Keratinocyte (primary cell): ENCODE data around the gene MFSD2A. TPM values are rescaled to one million over a fixed set of nuclear protein-coding genes. Genes with fewer than 3 reads are reported as not detected.

Experiments used
- DNase-seq: peaks from one replicate; pipeline ENCODE4 v3.0.0-alpha.2; 2011; ENCODE audit warnings: low read depth, missing footprints, low spot score
- FAIRE-seq: peaks from 2 replicates; lab custom pipeline; 2011; peaks lifted over from hg19 to GRCh38; lab: Jason Lieb, UNC
- H2AFZ ChIP-seq: 2 replicates; pipeline ENCODE4 v1.6.0; 2012; ENCODE audit warnings: low read length, control low read depth, inconsistent platforms; ENCODE audit not compliant: control insufficient read depth
- H3K27ac ChIP-seq: 2 replicates; pipeline ENCODE4 v1.5.1; 2011; ENCODE audit warnings: low read length; ENCODE audit not compliant: control insufficient read depth, insufficient read depth
- H3K27me3 ChIP-seq: 3 replicates; pipeline ENCODE4 v1.6.0; 2011; ENCODE audit warnings: low read length; ENCODE audit not compliant: control insufficient read depth, insufficient read depth; ENCODE audit errors: extremely low read depth
- H3K36me3 ChIP-seq, 2 experiments: 2 replicates in 1 of 2; 3 replicates in 1 of 2; pipeline ENCODE4 v1.5.1; 2011; ENCODE audit warnings: low read length in 2 of 2, mild to moderate bottlenecking in 1 of 2; ENCODE audit not compliant: control insufficient read depth in 2 of 2, insufficient read depth in 2 of 2; ENCODE audit errors: extremely low read depth in 1 of 2
- H3K4me1 ChIP-seq: 3 replicates; pipeline ENCODE4 v1.5.1; 2011; ENCODE audit warnings: low read length; ENCODE audit not compliant: control insufficient read depth, insufficient read depth; ENCODE audit errors: extremely low read depth
- H3K4me2 ChIP-seq: 3 replicates; pipeline ENCODE4 v1.6.0; 2011; ENCODE audit warnings: low read depth, low read length; ENCODE audit not compliant: control insufficient read depth, insufficient read depth; ENCODE audit errors: extremely low read depth
- H3K4me3 ChIP-seq, 3 experiments: fragments of 200-600 bp in 1 of 3; sonication (generic) in 1 of 3; 2 replicates in 2 of 3; 3 replicates in 1 of 3; pipeline ENCODE4 v1.5.1; 2011 to 2016; ENCODE audit warnings: low read length in 3 of 3, mild to moderate bottlenecking in 3 of 3, control low read depth in 2 of 3, inconsistent platforms in 1 of 3, low read depth in 1 of 3, mixed read lengths in 1 of 3, mixed run types in 1 of 3, moderate library complexity in 1 of 3; ENCODE audit not compliant: control insufficient read depth in 2 of 3, insufficient read depth in 2 of 3; ENCODE audit errors: extremely low read depth in 1 of 3
- H3K79me2 ChIP-seq: 2 replicates; pipeline ENCODE4 v1.6.0; 2012; ENCODE audit warnings: low read length; ENCODE audit not compliant: control insufficient read depth, insufficient read depth
- H3K9ac ChIP-seq: 3 replicates; pipeline ENCODE4 v1.6.0; 2011; ENCODE audit warnings: low read length; ENCODE audit not compliant: control insufficient read depth, insufficient read depth; ENCODE audit errors: extremely low read depth
- H3K9me1 ChIP-seq: 3 replicates; pipeline ENCODE4 v1.6.0; 2011; ENCODE audit warnings: low read length; ENCODE audit not compliant: control insufficient read depth, insufficient read depth; ENCODE audit errors: extremely low read depth
- H3K9me3 ChIP-seq: 2 replicates; pipeline ENCODE4 v1.5.1; 2012; ENCODE audit warnings: low read depth, low read length; ENCODE audit not compliant: control insufficient read depth
- H4K20me1 ChIP-seq: 3 replicates; pipeline ENCODE4 v1.6.0; 2011; ENCODE audit warnings: low read length; ENCODE audit not compliant: control insufficient read depth, insufficient read depth; ENCODE audit errors: extremely low read depth
- CTCF ChIP-seq, 3 experiments: IDR thresholded peaks in 1 of 3; conservative IDR thresholded peaks in 1 of 3; optimal IDR thresholded peaks in 1 of 3; 2 replicates in 2 of 3; 3 replicates in 1 of 3; pipeline versions ENCODE3 to v1.5.1; 2011; ENCODE audit warnings: low read length in 3 of 3, mild to moderate bottlenecking in 3 of 3, moderate library complexity in 2 of 3, control low read depth in 1 of 3, inconsistent platforms in 1 of 3; ENCODE audit not compliant: insufficient read depth in 2 of 3; ENCODE audit errors: extremely low read depth in 1 of 3
- EZH2 ChIP-seq: IDR thresholded peaks from one replicate; pipeline ENCODE4 v1.6.1; 2012; ENCODE audit warnings: inconsistent platforms, mild to moderate bottlenecking, low read length, moderate library complexity
- dilution Hi-C: fragments of 300-500 bp; cut with MboI; formaldehyde crosslinking; loops from one replicate; pipeline ENCODE4 v1.7.0; 2020; ENCODE audit warnings: low sequenced_read_pairs; ENCODE audit not compliant: extremely low pct_ligation_motif_present
- polyA plus RNA-seq, 5 experiments: library from polyadenylated mRNA; depleted of rRNA in 3 of 5; stranded (reverse) in 3 of 5; stranded (forward) in 1 of 5; unstranded in 1 of 5; fragments of >200 nt; gene quantifications; 1 replicate in 1 of 5; 2 replicates in 3 of 5; 3 replicates in 1 of 5; pipeline versions ENCODE4 v1.2.1 to v1.2.3, GENCODE V29; 2011 to 2012; ENCODE audit warnings: missing spikeins in 2 of 5, low read depth in 1 of 5, low replicate concordance in 1 of 5

The MFSD2A gene
- polyA plus RNA-seq, 1 donor (not counting 4 experiments of a cell fraction or from before 2014, with no cell fraction given) = 50.1 TPM

GRCh38 chr1:40014253-40014706 lies 59.3 kb downstream of the MFSD2A start:
- H3K4me2 ChIP-seq = no peak overlapping the region
- no peaks in the 10 kb centered on the region for H3K36me3 ChIP-seq
- peak overlapping the region; percentile 94 for H3K27ac ChIP-seq
- FAIRE-seq (no peak), DNase-seq (no peak)
- no peak overlapping the region for H2AFZ ChIP-seq
- no peak for TF ChIP-seq CTCF (optimal IDR thresholded peaks at IDR 0.05 in 1 of 3, IDR thresholded peaks at IDR 0.05 in 1 of 3, conservative IDR thresholded peaks at IDR 0.05 in 1 of 3; ENCODE audit: extremely low read depth in 1 of 3, insufficient read depth in 2 of 3, low read length in 3 of 3)
- no peak for TF ChIP-seq EZH2
- no peaks in the 10 kb centered on the region for H4K20me1 ChIP-seq
- no peak overlapping the region for H3K4me3 ChIP-seq
- dilution Hi-C loops = no loop called here
- H3K9me3 ChIP-seq = no peaks in the 10 kb centered on the region
- H3K9ac ChIP-seq = no peak overlapping the region
- no peaks in the 10 kb centered on the region for H3K79me2 ChIP-seq
- no peaks in the 10 kb centered on the region for H3K27me3 ChIP-seq
- peaks cover 33% of the 10 kb centered on the region for H3K4me1 ChIP-seq
- H3K9me1 ChIP-seq = no peaks in the 10 kb centered on the region

- no peaks in the 10 kb centered on the region for H4K20me1 ChIP-seq
- peak overlapping the region; percentile 94 for H3K27ac ChIP-seq
- H3K27me3 ChIP-seq = no peaks in the 10 kb centered on the region
- no peaks in the 10 kb centered on the region for H3K9me1 ChIP-seq
- peak; percentile 62 for DNase-seq
- H3K9ac ChIP-seq = peak overlapping the region; percentile 45
- dilution Hi-C loops = no loop called here
- TF ChIP-seq CTCF (optimal IDR thresholded peaks at IDR 0.05 in 1 of 3, IDR thresholded peaks at IDR 0.05 in 1 of 3, conservative IDR thresholded peaks at IDR 0.05 in 1 of 3; ENCODE audit: extremely low read depth in 1 of 3, insufficient read depth in 2 of 3, low read length in 3 of 3) (no peak), EZH2 (no peak)
- FAIRE-seq = peak; percentile 93
- H3K4me1 ChIP-seq = peaks cover 33% of the 10 kb centered on the region
- H3K36me3 ChIP-seq = no peaks in the 10 kb centered on the region
- no peak overlapping the region for H3K4me3 ChIP-seq
- H3K4me2 ChIP-seq = peak overlapping the region; percentile 55
- H3K79me2 ChIP-seq = no peaks in the 10 kb centered on the region
- H2AFZ ChIP-seq = no peak overlapping the region
- no peaks in the 10 kb centered on the region for H3K9me3 ChIP-seq
Measured at GRCh38 chr1:40014812-40015594, 60.1 kb downstream of the MFSD2A start.
